Osteoblast (primary cell): ENCODE results near the gene ELOA. TPM values are rescaled to one million over a fixed set of nuclear protein-coding genes. Genes with fewer than 3 reads are reported as not detected.

Source experiments
- DNase-seq: peaks from one replicate; pipeline ENCODE4 v3.0.0; 2011; ENCODE audit warnings: low spot score, mixed read lengths; ENCODE audit not compliant: insufficient read length; ENCODE audit errors: missing footprints
- H2AFZ ChIP-seq: 2 replicates; pipeline ENCODE4 v1.6.0; 2011; ENCODE audit warnings: mild to moderate bottlenecking, low read length
- H3K27ac ChIP-seq: 2 replicates; pipeline ENCODE4 v1.5.1; 2011; ENCODE audit warnings: mild to moderate bottlenecking, low read depth, low read length, moderate library complexity
- H3K27me3 ChIP-seq: 2 replicates; pipeline ENCODE4 v1.6.0; 2012; ENCODE audit warnings: mild to moderate bottlenecking, control low read depth, inconsistent platforms, low read length, moderate library complexity; ENCODE audit not compliant: insufficient read depth
- H3K36me3 ChIP-seq: 2 replicates; pipeline ENCODE4 v1.5.1; 2011; ENCODE audit warnings: mild to moderate bottlenecking, low read length, control low read depth, moderate library complexity; ENCODE audit not compliant: insufficient read depth
- H3K4me1 ChIP-seq: 2 replicates; pipeline ENCODE4 v1.5.1; 2011; ENCODE audit warnings: mild to moderate bottlenecking, low read length, control low read depth, moderate library complexity; ENCODE audit not compliant: insufficient read depth
- H3K4me2 ChIP-seq: 2 replicates; pipeline ENCODE4 v1.6.0; 2011; ENCODE audit warnings: mild to moderate bottlenecking, low read length; ENCODE audit not compliant: insufficient read depth
- H3K4me3 ChIP-seq: fragments of 200-600 bp; sonication (generic); 3 replicates; pipeline ENCODE4 v1.5.1; 2012; ENCODE audit warnings: mild to moderate bottlenecking, low read length, inconsistent platforms; ENCODE audit not compliant: insufficient read depth
- H3K79me2 ChIP-seq: 2 replicates; pipeline ENCODE4 v1.6.0; 2012; ENCODE audit warnings: mild to moderate bottlenecking, low read length, control low read depth, inconsistent platforms; ENCODE audit not compliant: insufficient read depth
- H3K9me3 ChIP-seq: 2 replicates; pipeline ENCODE4 v1.5.1; 2011; ENCODE audit warnings: low read depth, low read length, control low read depth
- H4K20me1 ChIP-seq: 2 replicates; pipeline ENCODE4 v1.6.0; 2012; ENCODE audit warnings: mild to moderate bottlenecking, low read length, control low read depth; ENCODE audit not compliant: insufficient read depth
- CTCF ChIP-seq: IDR thresholded peaks from 2 replicates; pipeline ENCODE4 v1.5.1; 2011; ENCODE audit warnings: mild to moderate bottlenecking, low read depth, low read length, moderate library complexity; ENCODE audit errors: extremely low read depth
- total RNA-seq: library from RNA; depleted of rRNA; stranded (reverse); fragments of >200 nt; gene quantifications from 2 replicates; pipeline ENCODE4 v1.2.3, GENCODE V29; 2012

The ELOA gene
- total RNA-seq, 1 donor = 42.0 TPM

GRCh38 chr1:23748016-23748415, 4.7 kb downstream of the ELOA start:
- no peak for TF ChIP-seq CTCF
- Histone ChIP-seq H3K4me2 (no peak overlapping the region), H4K20me1 (peaks cover 71% of the 10 kb centered on the region), H3K27ac (peak overlapping the region; percentile 50), H3K79me2 (peaks cover 93% of the 10 kb centered on the region), H3K4me1 (peaks cover 25% of the 10 kb centered on the region), H3K36me3 (peaks cover 31% of the 10 kb centered on the region), H3K9me3 (no peaks in the 10 kb centered on the region), H2AFZ (no peak overlapping the region), H3K27me3 (no peaks in the 10 kb centered on the region), H3K4me3 (no peak overlapping the region)
- DNase-seq = peak; percentile 90

- peaks cover 66% of the 10 kb centered on the region for H4K20me1 ChIP-seq
- TF ChIP-seq CTCF = peak; percentile 84
- no peaks in the 10 kb centered on the region for H3K27me3 ChIP-seq
- peak; percentile 87 for DNase-seq
- peak overlapping the region; percentile 64 for H3K27ac ChIP-seq
- H3K9me3 ChIP-seq = no peaks in the 10 kb centered on the region
- H3K4me3 ChIP-seq = no peak overlapping the region
- no peak overlapping the region for H2AFZ ChIP-seq
- H3K4me2 ChIP-seq = no peak overlapping the region
- H3K36me3 ChIP-seq = peaks cover 60% of the 10 kb centered on the region
- H3K4me1 ChIP-seq = peaks cover 14% of the 10 kb centered on the region
- H3K79me2 ChIP-seq = peaks cover 76% of the 10 kb centered on the region
These were observed 8.0 kb downstream of the ELOA start for GRCh38 chr1:23751050-23751814.

GRCh38 chr1:23751815-23752200, 8.5 kb downstream of the ELOA start:
- no peak overlapping the region for H2AFZ ChIP-seq
- H3K79me2 ChIP-seq = peaks cover 73% of the 10 kb centered on the region
- H3K4me1 ChIP-seq = peaks cover 17% of the 10 kb centered on the region
- no peak overlapping the region for H3K27ac ChIP-seq
- H3K4me3 ChIP-seq = no peak overlapping the region
- TF ChIP-seq CTCF = no peak
- H3K36me3 ChIP-seq = peaks cover 65% of the 10 kb centered on the region
- no peak for DNase-seq
- H3K4me2 ChIP-seq = no peak overlapping the region
- H3K9me3 ChIP-seq = no peaks in the 10 kb centered on the region
- H4K20me1 ChIP-seq = peaks cover 68% of the 10 kb centered on the region
- no peaks in the 10 kb centered on the region for H3K27me3 ChIP-seq

GRCh38 chr1:23752909-23753308, 9.6 kb downstream of the ELOA start:
- Histone ChIP-seq H3K27me3 (no peaks in the 10 kb centered on the region), H3K79me2 (peaks cover 63% of the 10 kb centered on the region), H3K4me3 (no peak overlapping the region), H3K9me3 (no peaks in the 10 kb centered on the region), H3K4me1 (peaks cover 10% of the 10 kb centered on the region), H2AFZ (no peak overlapping the region), H3K27ac (no peak overlapping the region), H3K4me2 (no peak overlapping the region), H3K36me3 (peaks cover 72% of the 10 kb centered on the region), H4K20me1 (peaks cover 59% of the 10 kb centered on the region)
- DNase-seq = no peak
- TF ChIP-seq CTCF = no peak
